K562 (cell line): Measurements from ENCODE around the gene LYAR. TPM values are rescaled to one million over a fixed set of nuclear protein-coding genes. Genes with fewer than 3 reads are reported as not detected.

Experiments used
- ATAC-seq: fragments of 200-7000 bp; cut with Tn5 transposase; 3 replicates; pipeline ENCODE4 v1.9.1; 2020; ENCODE audit warnings: moderate library complexity
- BruUV-seq: library from RNA; stranded (reverse); fragments of 400-500 nt; replicated peaks from 2 replicates; lab custom pipeline; 2021; lab: Mats Ljungman, UMichigan
- CTCF ChIA-PET: fragments of 300-600 bp; formaldehyde crosslinking; extraction: SDS; loops from one replicate; lab custom pipeline; 2021; ENCODE audit warnings: low intra/inter-chr PET ratio; lab: Yijun Ruan, JAX
- POLR2A ChIA-PET: fragments of 300-600, 350-650 bp; sonication (Branson Sonifier 250); formaldehyde crosslinking; extraction: SDS; loops from one replicate; lab custom pipeline; 2021; ENCODE audit warnings: antibody characterized with exemption, inconsistent platforms; lab: Yijun Ruan, JAX
- DNase-seq, 4 experiments: peaks; one replicate each; pipeline versions ENCODE4 v3.0.0 to v3.0.0-alpha.2; 2011 to 2018; ENCODE audit warnings: low spot score in 3 of 4, mixed read lengths in 3 of 4; ENCODE audit errors: extremely low read depth in 1 of 4
- FAIRE-seq: peaks from 2 replicates; lab custom pipeline; 2011; peaks lifted over from hg19 to GRCh38; lab: Jason Lieb, UNC
- H2AFZ ChIP-seq: 2 replicates; pipeline ENCODE4 v1.6.0; 2011; ENCODE audit warnings: low read depth, low read length, control low read depth, inconsistent platforms
- H3K27ac ChIP-seq: fragments of 200-600 bp; 3 replicates; pipeline ENCODE4 v1.8.0; 2011; ENCODE audit warnings: low read depth, mild to moderate bottlenecking, control low read depth, inconsistent platforms, low read length, moderate library complexity, mixed read lengths; ENCODE audit errors: extremely low read depth
- H3K27me3 ChIP-seq, 2 experiments: fragments of 300-600 bp in 1 of 2; 2 replicates in 1 of 2; 3 replicates in 1 of 2; pipeline versions ENCODE4 v1.6.0 to v1.8.0; 2011; ENCODE audit warnings: inconsistent platforms in 2 of 2, low read length in 2 of 2, mild to moderate bottlenecking in 1 of 2, mixed read lengths in 1 of 2, moderate library complexity in 1 of 2; ENCODE audit not compliant: control insufficient read depth in 2 of 2, insufficient read depth in 2 of 2
- H3K36me3 ChIP-seq: fragments of 300-600 bp; 3 replicates; pipeline ENCODE4 v1.8.0; 2011; ENCODE audit warnings: mild to moderate bottlenecking, low read length, inconsistent platforms; ENCODE audit not compliant: control insufficient read depth, insufficient read depth
- H3K4me1 ChIP-seq, 2 experiments: fragments of 200-600 bp in 1 of 2; replicated peaks in 1 of 2; 2 replicates in 1 of 2; 3 replicates in 1 of 2; pipeline versions ENCODE4 v1.5.1 to v1.8.0; 2011; ENCODE audit warnings: inconsistent platforms in 2 of 2, low read length in 2 of 2, mild to moderate bottlenecking in 1 of 2, mixed read lengths in 1 of 2, moderate library complexity in 1 of 2; ENCODE audit not compliant: control insufficient read depth in 2 of 2, insufficient read depth in 2 of 2
- H3K4me2 ChIP-seq: 2 replicates; pipeline ENCODE4 v1.6.1; 2011; ENCODE audit warnings: low read length, control low read depth, inconsistent platforms, mixed read lengths; ENCODE audit not compliant: insufficient read depth
- H3K4me3 ChIP-seq: fragments of 200-600 bp; sonication (generic), shearing (Covaris generic); 2 replicates; pipeline ENCODE4 v1.5.1; 2016; ENCODE audit warnings: control low read depth, inconsistent platforms
- H3K79me2 ChIP-seq: fragments of 200-600 bp; 3 replicates; pipeline ENCODE4 v1.8.0; 2011; ENCODE audit warnings: low read length, inconsistent platforms; ENCODE audit not compliant: control insufficient read depth, insufficient read depth
- H3K9ac ChIP-seq, 2 experiments: 2 replicates each; pipeline versions ENCODE4 v1.6.0 to v1.6.1; 2011; ENCODE audit warnings: low read depth in 2 of 2, low read length in 2 of 2, control low read depth in 1 of 2, inconsistent platforms in 1 of 2, mild to moderate bottlenecking in 1 of 2, mixed read lengths in 1 of 2; ENCODE audit not compliant: insufficient read depth in 1 of 2
- H3K9me1 ChIP-seq: one replicate; pipeline ENCODE4 v1.6.0; 2011; ENCODE audit warnings: inconsistent platforms, mild to moderate bottlenecking, low read length, moderate library complexity; ENCODE audit not compliant: control insufficient read depth, insufficient read depth
- H3K9me3 ChIP-seq: replicated peaks from 2 replicates; pipeline ENCODE4 v1.5.1; 2011; ENCODE audit warnings: low read depth, low read length, inconsistent platforms; ENCODE audit not compliant: control insufficient read depth, insufficient read depth
- H4K20me1 ChIP-seq: replicated peaks from 2 replicates; pipeline ENCODE4 v1.6.1; 2011; ENCODE audit warnings: low read length, inconsistent platforms, mixed read lengths; ENCODE audit not compliant: control insufficient read depth, insufficient read depth
- ATF6 ChIP-seq: sonication (generic); formaldehyde crosslinking; IDR thresholded peaks from 2 replicates; pipeline ENCODE4 v1.4.0; 2020; ENCODE audit warnings: mild to moderate bottlenecking, missing genetic modification reagents
- CTBP1 ChIP-seq: fragments of 450-650 bp; IDR thresholded peaks from 2 replicates; pipeline ENCODE4 v1.6.1; 2016; ENCODE audit warnings: borderline replicate concordance
- FOS ChIP-seq: IDR thresholded peaks from 3 replicates; pipeline ENCODE4 v1.6.1; 2011; ENCODE audit not compliant: insufficient read length; ENCODE audit errors: extremely low read depth
- HMBOX1 ChIP-seq: sonication (generic); IDR thresholded peaks from 2 replicates; pipeline ENCODE4 v1.6.1; 2016
- MCM3 ChIP-seq: fragments of 450-650 bp; IDR thresholded peaks from 2 replicates; pipeline ENCODE4 v1.6.1; 2016
- RREB1 ChIP-seq: fragments of 250-450 bp; sonication (Bioruptor Pico); IDR thresholded peaks from 2 replicates; pipeline ENCODE4 v1.4.0; 2020
- SIRT6 ChIP-seq: IDR thresholded peaks from one replicate; pipeline ENCODE4 v1.6.1; 2012; ENCODE audit warnings: low read depth, mild to moderate bottlenecking, control low read depth, inconsistent platforms, low read length, moderate library complexity
- TAF1 ChIP-seq: IDR thresholded peaks from 2 replicates; pipeline ENCODE4 v1.6.1; 2011; ENCODE audit warnings: mild to moderate bottlenecking, low read length, moderate library complexity; ENCODE audit not compliant: insufficient read depth, control insufficient read depth, severe bottlenecking; ENCODE audit errors: extremely low read depth
- TSC22D4 ChIP-seq: fragments of 450-650 bp; IDR thresholded peaks from 2 replicates; pipeline ENCODE4 v1.6.1; 2016; ENCODE audit warnings: missing genetic modification characterization, missing biosample characterization, control low read depth
- ZBTB26 ChIP-seq: fragments of 450-650 bp; formaldehyde crosslinking; IDR thresholded peaks from 2 replicates; pipeline ENCODE4 v1.4.0; 2022; ENCODE audit warnings: missing genetic modification characterization
- ZBTB7A ChIP-seq: IDR thresholded peaks from 2 replicates; pipeline ENCODE4 v1.6.1; 2011; ENCODE audit warnings: low read depth, mild to moderate bottlenecking, low read length, moderate library complexity, borderline replicate concordance; ENCODE audit not compliant: control insufficient read depth
- ZNF197 ChIP-seq: fragments of 200-800 bp; sonication (Bioruptor generic); IDR thresholded peaks from 2 replicates; pipeline ENCODE4 v1.6.1; 2016; ENCODE audit warnings: low read depth, missing genetic modification characterization, missing compliant biosample characterization
- ZNF408 ChIP-seq: fragments of 250-450 bp; sonication (Bioruptor Pico); IDR thresholded peaks from 2 replicates; pipeline ENCODE4 v1.4.0; 2020; ENCODE audit warnings: low read depth, mild to moderate bottlenecking, moderate library complexity
- WGBS: fragments of 100-300 bp; shearing (Covaris generic); methylation state at CpG from one replicate; pipeline ENCODE4 v1.1.6; 2016; ENCODE audit warnings: low coverage, mixed read lengths; ENCODE audit not compliant: insufficient coverage; ENCODE audit errors: missing lambda C conversion rate; 5-methylcytosine and 5-hydroxymethylcytosine counted together
- in situ Hi-C: fragments of 300-500 bp; cut with MboI; formaldehyde crosslinking; loops from 4 replicates; pipeline ENCODE4 v1.15.0; 2018; ENCODE audit warnings: inconsistent platforms, mixed read lengths
- intact Hi-C: fragments of 100-400 bp; cut with micrococcal nuclease; formaldehyde crosslinking; loops from 2 replicates; pipeline ENCODE4 v1.14.2; 2022
- polyA plus RNA-seq, 8 experiments: library from polyadenylated mRNA; depleted of rRNA in 4 of 8; stranded (reverse) in 5 of 8; unstranded in 3 of 8; fragments of >200 nt; fragmentation: Nextera tagmentation in 2 of 8; fragmentation: Illumina TruSeq in 1 of 8; extraction: Ambion mirVana in 2 of 8; extraction: Trizol in 1 of 8; gene quantifications; 2 replicates each; pipeline versions ENCODE4 v1.2.1 to v1.2.3, GENCODE V29; 2011 to 2014; ENCODE audit warnings: inconsistent platforms in 1 of 8, missing spikeins in 1 of 8
- total RNA-seq, 7 experiments: library from RNA; depleted of rRNA in 6 of 7; stranded (reverse); fragments of >200 nt in 6 of 7; fragmentation: Illumina TruSeq in 2 of 7; extraction: Trizol in 2 of 7; gene quantifications; 2 replicates each; pipeline versions ENCODE4 v1.2.1 to v1.2.3, GENCODE V29; 2011 to 2021; ENCODE audit warnings: low replicate concordance in 1 of 7

Gene LYAR
- total and polyA plus RNA-seq, 9 of the 15 experiments (the other 6 are each of a cell fraction or from before 2014, with no cell fraction given) = 28.3 to 172 (median 127) TPM

- ATAC-seq (no peak), DNase-seq (no peak), FAIRE-seq (no peak)
- WGBS = 100% methylated on average over 1 of the region's 1 CpG
- no peaks in the 10 kb centered on the region for H3K9me3 ChIP-seq
- peaks cover 0 to 10% of the 10 kb centered on the region in 2 experiments; a peak in 2 of 5 replicates for H3K27me3 ChIP-seq
- no peak overlapping the region for H3K27ac ChIP-seq
- no peak overlapping the region for H3K4me3 ChIP-seq
- ChIA-PET POLR2A (interaction anchor here (0.9 kb wide), 1 partner anchor 17 kb away, joined by 3 read pairs; no protein-coding TSS in a partner anchor), CTCF (no interaction called here)
- no peaks in the 10 kb centered on the region; the same call in 1 of the 2 replicates for H4K20me1 ChIP-seq
- H3K4me1 ChIP-seq = no peaks in the 10 kb centered on the region
- H3K36me3 ChIP-seq = peaks cover 68% of the 10 kb centered on the region
- intact Hi-C loops (no loop called here), in situ Hi-C loops (no loop called here)
- no peak overlapping the region for H3K4me2 ChIP-seq
- no peak overlapping the region for H3K9ac ChIP-seq
- H3K79me2 ChIP-seq = no peaks in the 10 kb centered on the region
- no peak overlapping the region for H2AFZ ChIP-seq
- no peaks in the 10 kb centered on the region for H3K9me1 ChIP-seq
- no TSS peak for BruUV-seq
- TF ChIP-seq ZBTB26 (CRISPR knock-in tag) (no peak), CTBP1 (no peak), HMBOX1 (no peak), ZNF408 (CRISPR knock-in tag) (no peak), ATF6 (CRISPR knock-in tag) (no peak), TAF1 (no peak), TSC22D4 (no peak), MCM3 (no peak), SIRT6 (no peak), FOS (no peak), ZBTB7A (no peak), ZNF197 (CRISPR knock-in tag) (no peak), RREB1 (CRISPR knock-in tag) (no peak)
Measured at GRCh38 chr4:4268776-4269175, 21.2 kb downstream of the LYAR start.
